Measurements from ENCODE around the gene CHTF8. TPM values are rescaled to one million over a fixed set of nuclear protein-coding genes. Genes with fewer than 3 reads are reported as not detected.

The CHTF8 gene
- 66.7 and 69.1 TPM in 2 replicates for total RNA-seq

GRCh38 chr16:69132424-69133252 lies at the start of gene CHTF8, which contains the start of gene UTP4:
CHTF8 (minus strand) TSS chr16:69132588; CDS start chr16:69121458, 11,130 bp downstream.
UTP4 (plus strand) TSS chr16:69132649; CDS start chr16:69133460, 811 bp downstream.

GRCh38 chr16:69105501-69106361 lies 26.7 kb downstream of the CHTF8 start, which contains the start of gene HAS3:
HAS3 (plus strand) TSS chr16:69105653; CDS start chr16:69109396, 3,743 bp downstream.

Other genes with a start within 250 kb of the CHTF8 start
- 0.66 and 1.5 TPM in 2 replicates for gene HAS3, start 26.9 kb downstream of the CHTF8 start, total RNA-seq
- 16.5 and 17.6 TPM in 2 replicates for gene UTP4, start 61 bp upstream of the CHTF8 start, total RNA-seq
- gene SNTB2, start 54.6 kb upstream of the CHTF8 start, total RNA-seq, result 69.4 and 127 TPM in 2 replicates
- gene VPS4A, start 178.8 kb upstream of the CHTF8 start, total RNA-seq, result 31.6 and 33.3 TPM in 2 replicates
- gene PDF, start 198.0 kb upstream of the CHTF8 start, total RNA-seq, result 13.7 and 18.2 TPM in 2 replicates
- gene COG8, start 207.0 kb upstream of the CHTF8 start, total RNA-seq, result 43.3 and 73.3 TPM in 2 replicates
- gene NIP7, start 207.2 kb upstream of the CHTF8 start, total RNA-seq, result 17.9 and 19.6 TPM in 2 replicates
- 0.29 and 0.66 TPM in 2 replicates for gene TMED6, start 219.2 kb upstream of the CHTF8 start, total RNA-seq

Measured in smooth muscle cell of trachea (primary cell).